WERI-Rb-1 (cell line): Measurements from ENCODE around the gene MXRA8.
"Not testable (repeated sequence)": the region's sequence is repeated elsewhere in the genome, so short reads cannot be mapped to it uniquely, and the experiment has no call there.

Experiments
- DNase-seq: peaks from one replicate; pipeline ENCODE4 v3.0.0-alpha.2; 2020
- H3K27ac ChIP-seq: fragments of 250-450 bp; sonication (Bioruptor Pico); 2 replicates; pipeline ENCODE4 v1.5.1; 2020; ENCODE audit warnings: mild to moderate bottlenecking, moderate library complexity
- H3K27me3 ChIP-seq: fragments of 250-450 bp; sonication (Bioruptor Pico); 2 replicates; pipeline ENCODE4 v1.5.1; 2021; ENCODE audit warnings: mild to moderate bottlenecking, low read depth, moderate library complexity; ENCODE audit not compliant: insufficient read depth, severe bottlenecking
- H3K36me3 ChIP-seq: fragments of 250-450 bp; sonication (Bioruptor Pico); 2 replicates; pipeline ENCODE4 v1.5.1; 2020; ENCODE audit warnings: mild to moderate bottlenecking, moderate library complexity
- H3K4me3 ChIP-seq: 2 replicates; pipeline ENCODE4 v1.5.1; 2011; ENCODE audit warnings: low read depth, mild to moderate bottlenecking, control low read depth, low read length
- H3K9me3 ChIP-seq: fragments of 250-450 bp; sonication (Bioruptor Pico); 2 replicates; pipeline ENCODE4 v1.5.1; 2021; ENCODE audit warnings: mild to moderate bottlenecking, moderate library complexity; ENCODE audit not compliant: severe bottlenecking
- CTCF ChIP-seq: IDR thresholded peaks from 2 replicates; pipeline ENCODE4 v1.5.1; 2011; ENCODE audit warnings: low read depth, mild to moderate bottlenecking, control low read depth, inconsistent platforms, low read length

The MXRA8 gene

DNA sequence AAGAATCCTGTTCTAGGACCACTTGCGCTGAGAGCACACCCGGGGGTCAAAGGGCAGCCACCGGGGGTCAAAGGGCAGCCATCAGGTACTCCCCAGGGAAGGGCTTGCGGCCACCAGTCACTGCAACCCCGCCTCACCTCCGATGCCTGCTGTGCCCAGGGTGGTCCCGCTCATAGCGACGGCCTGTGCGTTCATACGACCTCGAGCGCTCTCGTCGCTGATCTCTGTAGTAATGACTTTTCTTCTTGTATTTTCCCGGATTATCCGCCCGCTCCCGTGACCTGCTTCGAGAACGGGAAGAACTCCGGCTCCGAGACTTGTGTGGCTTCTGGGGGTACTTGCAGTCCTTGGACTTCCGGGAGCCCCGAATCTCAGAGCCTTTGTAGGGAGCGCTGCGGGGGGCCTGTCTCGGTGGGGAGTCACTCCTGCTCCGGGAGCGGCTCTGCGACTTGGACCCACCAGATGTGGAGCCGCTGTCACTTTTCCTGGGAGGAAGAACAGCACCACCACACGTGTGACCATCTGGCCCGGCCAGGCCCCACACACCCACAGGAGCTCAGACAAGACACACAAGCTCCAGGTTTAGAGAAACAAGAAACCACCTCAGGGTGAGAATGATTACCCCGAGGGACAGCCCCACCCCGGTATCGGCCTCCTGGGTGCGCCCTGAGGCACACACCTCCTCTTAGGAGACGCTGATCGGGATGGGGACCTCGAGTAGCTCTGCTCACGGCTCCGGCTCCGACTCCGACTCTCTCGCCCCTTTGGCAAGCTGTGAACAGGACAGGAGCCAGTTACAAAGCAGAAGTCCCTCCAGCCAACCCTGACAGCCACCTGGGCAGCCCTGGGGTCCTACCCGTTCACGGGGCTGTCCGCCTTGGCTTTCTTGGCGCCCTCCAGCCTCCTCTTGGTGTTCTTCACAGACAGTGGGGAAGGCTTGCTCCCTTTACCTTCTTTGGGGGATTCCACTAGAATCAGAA is 29.0 kb upstream of the MXRA8 start:
- H3K36me3 ChIP-seq: peaks cover 77% of the 10 kb centered on the region

GRCh38 chr1:1385931-1386330 is 27.6 kb upstream of the MXRA8 start:
- peaks cover 63% of the 10 kb centered on the region for H3K36me3 ChIP-seq
- TF ChIP-seq CTCF: no peak

More for the DNA sequence above, 29.0 kb upstream of the MXRA8 start:
- H3K27ac ChIP-seq: no peak overlapping the region
- H3K4me3 ChIP-seq: no peak overlapping the region
- no peak for DNase-seq
- H3K9me3 ChIP-seq: no peaks in the 10 kb centered on the region
- H3K27me3 ChIP-seq: no peaks in the 10 kb centered on the region
- no peak for TF ChIP-seq CTCF

DNA sequence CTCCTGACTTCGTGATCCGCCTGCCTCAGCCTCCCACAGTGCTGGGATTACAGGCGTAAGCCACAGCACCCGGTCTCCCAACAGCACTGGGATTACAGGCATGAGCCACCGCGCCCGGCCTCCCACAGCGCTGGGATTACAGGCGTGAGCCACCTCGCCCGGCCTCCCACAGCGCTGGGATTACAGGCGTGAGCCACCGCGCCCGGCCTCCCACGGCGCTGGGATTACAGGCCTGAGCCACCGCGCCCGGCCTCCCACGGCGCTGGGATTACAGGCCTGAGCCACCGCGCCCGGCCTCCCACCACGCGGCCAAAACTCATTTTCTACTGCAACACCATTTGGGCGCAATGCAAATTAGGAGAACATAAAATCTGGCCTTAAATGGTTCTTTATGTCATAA is 27.0 kb upstream of the MXRA8 start:
- peaks cover 57% of the 10 kb centered on the region for H3K36me3 ChIP-seq

More at GRCh38 chr1:1385931-1386330, 27.6 kb upstream of the MXRA8 start:
- no peak overlapping the region for H3K4me3 ChIP-seq
- no peak for DNase-seq
- H3K27me3 ChIP-seq: no peaks in the 10 kb centered on the region
- H3K27ac ChIP-seq: no peak overlapping the region
- H3K9me3 ChIP-seq: no peaks in the 10 kb centered on the region

DNA sequence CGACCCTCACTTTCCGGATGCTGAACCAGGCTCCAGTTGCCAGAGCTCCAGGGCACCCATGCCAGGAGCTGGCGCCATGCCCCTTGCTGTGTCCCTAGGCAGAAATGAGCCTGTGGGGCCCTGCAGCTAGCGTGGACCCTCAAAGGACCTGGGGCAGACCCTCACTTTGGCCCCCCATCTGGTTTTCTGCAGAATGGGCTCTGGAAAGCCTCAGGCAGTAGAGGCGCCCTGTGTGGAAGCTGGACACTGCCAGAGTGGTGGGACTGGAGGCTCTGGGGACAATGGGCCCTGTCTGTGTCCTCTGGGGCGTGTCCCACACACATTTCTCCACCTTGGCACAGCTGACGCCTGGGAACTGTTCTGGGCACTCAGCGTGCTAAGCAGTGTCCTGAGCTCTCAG is 22.9 kb upstream of the MXRA8 start:
- no peak for DNase-seq
- H3K36me3 ChIP-seq: peaks cover 22% of the 10 kb centered on the region
- H3K27me3 ChIP-seq: no peaks in the 10 kb centered on the region
- no peaks in the 10 kb centered on the region for H3K9me3 ChIP-seq
- no peak for TF ChIP-seq CTCF
- no peak overlapping the region for H3K4me3 ChIP-seq
- H3K27ac ChIP-seq: no peak overlapping the region

More for the DNA sequence above, 27.0 kb upstream of the MXRA8 start:
- H3K9me3 ChIP-seq, DNase-seq, H3K27ac ChIP-seq, H3K27me3 ChIP-seq, H3K4me3 ChIP-seq: not testable (repeated sequence)

GRCh38 chr1:1380860-1381259 is 22.5 kb upstream of the MXRA8 start:
- no peak overlapping the region for H3K27ac ChIP-seq
- H3K27me3 ChIP-seq: no peaks in the 10 kb centered on the region
- H3K4me3 ChIP-seq: no peak overlapping the region
- no peaks in the 10 kb centered on the region for H3K9me3 ChIP-seq
- no peak for TF ChIP-seq CTCF
- H3K36me3 ChIP-seq: peaks cover 22% of the 10 kb centered on the region
- DNase-seq: no peak

DNA sequence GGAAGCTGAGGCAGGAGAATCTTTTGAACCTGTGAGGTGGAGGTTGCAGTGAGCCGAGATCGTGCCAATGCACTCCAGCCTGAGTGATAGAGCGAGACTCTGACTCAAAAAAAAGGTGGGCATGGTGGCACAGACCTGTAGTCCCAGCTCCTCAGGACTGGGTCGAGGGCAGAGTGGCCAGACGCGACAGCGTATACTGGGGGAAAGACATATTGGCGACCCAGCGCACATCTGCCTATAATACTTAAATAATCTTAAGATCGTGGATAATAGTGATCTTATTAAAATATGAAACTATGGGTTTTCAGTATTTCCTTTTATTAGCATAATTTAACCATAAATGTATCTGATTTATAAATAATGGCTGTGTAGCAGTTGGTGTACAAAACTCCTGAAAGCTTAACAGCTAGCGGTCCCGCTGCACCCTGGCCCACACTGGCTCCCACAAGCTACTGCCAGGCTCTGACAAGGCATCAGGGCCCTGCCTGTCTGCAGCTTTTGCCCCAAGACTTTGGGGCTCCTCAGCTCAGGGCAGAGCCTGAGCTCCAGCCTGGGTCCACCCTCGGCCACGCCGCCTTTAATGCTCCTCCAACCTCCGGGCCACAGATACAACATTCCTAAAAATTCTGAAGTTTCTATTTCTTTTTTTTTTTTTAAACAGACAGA is 19.3 kb upstream of the MXRA8 start:
- DNase-seq: no peak
- TF ChIP-seq CTCF: no peak
- Histone ChIP-seq H3K27me3 (no peaks in the 10 kb centered on the region), H3K27ac (no peak overlapping the region), H3K4me3 (no peak overlapping the region), H3K36me3 (peaks cover 28% of the 10 kb centered on the region), H3K9me3 (no peaks in the 10 kb centered on the region)
